Nucleus accumbens (tissue), 56 donors: ENCODE results near the gene S100A12.
A peak's percentile ranks its signal among the peaks of the same experiment; 100 is the strongest.

Experiments
- DNase-seq, 56 donors: peaks; one replicate each; lab custom pipeline; 2025; lab: John Stamatoyannopoulos, UW

Gene S100A12

DNA sequence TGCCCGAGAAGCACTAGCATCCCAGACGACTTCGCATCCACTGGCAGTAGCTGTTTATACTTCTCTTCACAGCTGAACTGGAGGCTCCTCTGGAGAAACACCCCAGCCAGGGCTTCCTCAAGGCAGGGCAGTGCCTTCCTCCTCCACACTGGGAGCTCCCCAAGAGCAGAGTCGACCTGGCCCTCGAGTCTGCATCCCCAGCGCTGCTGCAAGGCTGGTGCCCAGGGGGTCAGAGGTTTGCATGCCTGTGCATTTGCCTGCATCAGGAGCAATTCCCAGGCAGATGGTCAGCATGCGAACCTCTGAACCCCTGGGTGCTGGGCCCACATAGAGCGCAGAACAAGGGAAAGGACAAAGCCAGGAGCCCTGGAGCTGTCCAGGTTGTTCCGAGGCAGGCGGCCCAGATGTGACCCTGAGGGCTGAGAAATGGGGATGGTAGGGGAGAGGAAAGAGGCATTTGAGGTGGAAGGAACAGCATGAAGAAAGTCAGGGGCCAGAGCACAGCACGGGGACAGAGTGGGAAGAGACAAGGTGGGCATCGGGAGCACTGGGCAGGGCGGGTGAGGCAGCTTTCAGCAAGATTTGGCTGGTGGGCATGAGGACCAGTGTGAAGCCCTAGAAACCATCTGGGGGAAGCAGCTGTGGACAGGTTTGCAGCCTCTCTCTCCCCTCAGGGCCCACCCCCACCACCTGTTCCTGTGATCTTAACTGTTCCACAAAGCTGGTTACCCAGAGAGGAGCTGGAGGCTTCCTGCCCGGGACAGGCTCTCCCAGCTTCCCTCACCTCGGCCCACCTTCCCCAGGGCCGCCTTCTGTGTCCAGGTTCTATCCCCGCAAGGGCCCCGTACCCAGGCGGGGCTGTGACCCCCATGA, 21.9 kb upstream of the S100A12 start:
- DNase-seq = no peak

DNA sequence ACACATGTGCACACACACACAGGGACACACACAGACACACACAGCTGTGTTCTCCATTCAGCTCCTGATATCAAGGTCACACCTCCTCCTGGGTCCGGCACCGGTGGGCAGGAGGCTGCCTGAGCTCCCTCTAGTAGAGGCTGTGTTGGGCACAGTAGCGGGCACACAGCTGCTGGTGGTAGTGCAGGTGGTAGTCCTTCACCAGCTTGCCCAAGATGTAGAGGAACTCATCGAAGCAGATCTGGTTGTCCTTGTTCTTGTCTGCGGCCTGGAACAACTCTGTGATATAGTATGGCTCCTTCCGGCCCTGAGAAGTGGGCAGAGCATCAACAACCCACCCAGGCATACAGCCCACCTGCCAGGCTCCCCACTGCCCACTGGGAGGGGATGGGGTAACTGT, 21.0 kb upstream of the S100A12 start:
- no peak for DNase-seq

DNA sequence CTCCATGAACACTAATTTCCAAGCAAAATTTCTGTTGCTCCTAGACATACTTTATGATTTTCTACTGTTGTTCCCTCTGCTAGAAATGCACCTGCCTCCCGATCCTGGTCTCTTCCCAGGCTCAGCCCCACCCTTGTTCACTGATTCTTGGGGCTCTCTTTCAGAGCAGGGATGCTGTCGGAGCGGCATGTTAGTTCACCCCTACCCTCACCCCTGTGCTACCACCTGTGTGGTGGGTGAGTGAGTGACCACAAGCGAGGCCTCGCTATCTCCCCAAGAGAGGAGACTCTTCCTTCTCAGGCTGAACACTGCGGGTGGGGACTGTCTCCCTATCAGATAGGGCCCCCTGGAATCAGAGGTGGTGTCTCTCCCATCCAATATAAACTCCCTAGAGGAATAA, 20.4 kb upstream of the S100A12 start:
- DNase-seq = no peak

DNA sequence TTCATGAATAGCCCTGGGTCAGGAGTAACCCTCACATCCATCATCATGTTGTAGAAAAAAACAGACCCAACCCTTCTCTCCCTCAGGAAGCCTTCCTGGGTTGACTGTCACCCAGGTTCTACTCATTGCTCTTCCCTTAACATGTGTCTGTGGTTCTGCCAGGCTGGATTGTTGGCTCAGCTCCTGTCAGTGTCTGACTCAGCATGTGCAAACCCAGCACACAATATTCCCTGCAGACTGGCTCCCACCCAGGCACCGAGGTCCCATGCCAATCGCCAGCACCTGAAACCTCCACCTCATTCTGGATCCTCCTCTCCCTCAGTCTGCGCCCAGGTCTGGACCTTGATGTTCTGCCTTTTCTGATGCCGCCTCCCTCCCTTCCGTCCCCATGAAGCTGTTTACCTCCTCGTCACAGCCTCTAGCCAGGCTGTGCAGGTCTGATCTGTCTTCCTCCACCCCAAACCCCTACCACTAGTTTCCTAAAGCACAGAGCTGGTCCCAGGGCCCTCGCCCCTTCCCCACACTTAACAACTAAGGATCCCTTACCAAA, 19.8 kb upstream of the S100A12 start:
- DNase-seq = no peak

DNA sequence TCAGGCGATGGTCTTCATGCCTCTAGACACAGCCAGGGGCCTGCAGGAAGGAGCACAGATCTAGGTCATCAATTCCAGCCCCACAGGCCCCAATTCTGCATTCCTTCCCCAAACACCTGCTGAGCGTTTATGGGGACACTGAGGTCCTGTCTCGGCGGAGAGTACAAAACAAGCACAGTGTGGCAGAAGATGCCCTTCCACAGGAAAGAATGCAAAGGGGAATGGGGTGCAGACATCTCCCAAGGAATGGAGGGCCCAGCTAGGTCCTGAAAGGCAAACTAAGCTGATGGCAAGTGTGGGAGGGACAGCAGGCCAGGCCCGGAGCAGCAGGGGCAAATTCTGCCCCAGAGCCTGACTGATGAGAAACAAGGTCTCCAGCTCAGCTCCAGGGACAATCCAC, 19.0 kb upstream of the S100A12 start:
- no peak for DNase-seq

DNA sequence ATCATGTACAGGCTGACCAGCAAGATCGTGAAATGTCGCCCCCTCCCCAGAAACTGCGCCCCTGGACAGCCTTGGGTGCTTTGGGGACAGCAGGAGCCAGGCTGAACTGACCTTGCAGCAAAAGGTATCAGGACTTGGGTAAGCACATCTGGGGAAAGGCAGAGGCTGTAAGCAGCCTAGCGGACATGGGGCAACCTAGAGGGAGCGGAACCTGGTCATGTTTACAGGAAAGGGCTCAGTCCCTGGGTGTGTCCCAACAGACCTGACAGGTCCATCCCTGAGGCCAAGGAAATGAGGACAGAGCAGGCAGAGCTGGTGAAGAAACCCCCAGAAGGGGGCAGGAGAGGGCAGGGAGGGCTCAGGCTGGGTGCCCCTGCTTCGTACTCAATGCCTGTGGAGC, 18.5 kb upstream of the S100A12 start:
- DNase-seq = no peak

DNA sequence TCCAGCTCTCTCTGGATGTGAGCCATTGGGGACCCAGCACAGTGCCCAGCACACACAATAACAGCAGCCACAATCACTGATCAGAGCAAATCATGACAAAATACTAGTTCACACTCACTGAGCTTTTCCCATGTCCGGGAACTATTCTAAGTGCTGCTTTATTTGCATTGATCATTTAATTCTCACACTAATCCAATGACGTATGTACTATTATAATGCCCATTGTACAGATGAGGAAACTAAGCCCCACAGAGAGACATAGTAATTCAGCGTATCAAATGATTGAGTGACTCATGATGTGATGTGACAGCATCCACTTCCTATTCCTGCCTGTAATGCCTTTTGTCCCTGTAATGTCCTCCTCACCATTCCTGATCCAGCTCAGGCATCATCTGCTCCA, 17.4 kb upstream of the S100A12 start:
- no peak for DNase-seq

DNA sequence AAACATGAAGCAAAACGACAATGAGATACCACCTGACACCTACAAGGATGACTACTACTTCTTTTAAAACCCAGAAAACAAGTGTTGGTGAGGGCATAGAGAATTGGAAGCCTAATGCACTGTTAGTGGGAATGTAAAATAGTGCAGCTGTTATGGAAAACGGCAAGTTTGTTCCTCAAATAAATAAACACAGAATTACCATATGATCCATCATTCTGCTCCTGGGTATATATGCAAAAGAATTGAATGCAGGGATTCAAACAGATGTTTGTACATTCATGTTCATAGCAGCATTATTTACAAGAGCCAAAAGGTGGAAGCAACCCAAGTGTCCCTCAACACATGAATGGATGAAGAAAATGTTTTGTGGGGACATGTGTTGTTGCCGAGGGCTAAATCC, 16.8 kb upstream of the S100A12 start:
- DNase-seq = no peak

DNA sequence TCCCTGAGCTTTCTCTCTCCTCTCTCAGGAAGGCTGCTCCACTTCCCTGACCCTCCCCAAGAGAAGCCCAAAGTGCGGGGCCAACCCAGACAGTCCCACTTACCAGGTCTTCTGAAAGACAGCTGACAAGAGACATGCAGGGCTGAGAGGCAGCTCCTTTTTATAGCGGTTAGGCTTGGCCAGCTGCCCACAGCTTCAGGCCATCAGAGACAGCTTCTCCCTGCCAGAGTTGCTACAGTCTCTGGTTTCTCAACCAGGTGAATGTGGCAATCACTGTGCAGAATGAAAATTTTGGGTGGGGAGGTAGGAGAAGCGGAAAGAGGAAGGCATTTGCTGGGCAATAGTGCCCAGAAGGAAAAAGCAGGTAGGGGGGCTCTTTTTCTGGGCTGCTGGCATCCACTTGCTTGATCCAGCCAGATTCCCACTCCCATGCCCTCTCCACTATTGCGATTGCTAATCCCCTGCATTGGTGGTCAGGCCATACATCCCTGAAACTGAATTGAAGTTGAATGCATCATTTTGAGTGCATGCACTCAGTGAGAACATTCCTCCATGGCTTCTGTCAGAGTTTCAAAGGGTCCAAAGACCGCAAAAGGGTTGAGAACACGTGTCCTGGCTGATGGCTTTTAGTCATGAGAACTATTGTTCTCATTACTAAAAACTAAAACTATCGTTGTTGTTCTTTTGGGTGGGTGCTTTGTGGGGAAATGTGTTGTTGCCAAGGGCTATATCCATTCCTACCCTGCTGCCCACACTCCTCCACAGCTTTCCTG, 15.7 kb upstream of the S100A12 start, which contains the start of gene S100A8:
TSS of gene S100A8 (minus strand) at position 136 of the 773 bp plus-strand sequence. CDS start 538 bp downstream, outside the sequence.
- DNase-seq = peak in 2 of 56 donors; percentile 5 to 17

DNA sequence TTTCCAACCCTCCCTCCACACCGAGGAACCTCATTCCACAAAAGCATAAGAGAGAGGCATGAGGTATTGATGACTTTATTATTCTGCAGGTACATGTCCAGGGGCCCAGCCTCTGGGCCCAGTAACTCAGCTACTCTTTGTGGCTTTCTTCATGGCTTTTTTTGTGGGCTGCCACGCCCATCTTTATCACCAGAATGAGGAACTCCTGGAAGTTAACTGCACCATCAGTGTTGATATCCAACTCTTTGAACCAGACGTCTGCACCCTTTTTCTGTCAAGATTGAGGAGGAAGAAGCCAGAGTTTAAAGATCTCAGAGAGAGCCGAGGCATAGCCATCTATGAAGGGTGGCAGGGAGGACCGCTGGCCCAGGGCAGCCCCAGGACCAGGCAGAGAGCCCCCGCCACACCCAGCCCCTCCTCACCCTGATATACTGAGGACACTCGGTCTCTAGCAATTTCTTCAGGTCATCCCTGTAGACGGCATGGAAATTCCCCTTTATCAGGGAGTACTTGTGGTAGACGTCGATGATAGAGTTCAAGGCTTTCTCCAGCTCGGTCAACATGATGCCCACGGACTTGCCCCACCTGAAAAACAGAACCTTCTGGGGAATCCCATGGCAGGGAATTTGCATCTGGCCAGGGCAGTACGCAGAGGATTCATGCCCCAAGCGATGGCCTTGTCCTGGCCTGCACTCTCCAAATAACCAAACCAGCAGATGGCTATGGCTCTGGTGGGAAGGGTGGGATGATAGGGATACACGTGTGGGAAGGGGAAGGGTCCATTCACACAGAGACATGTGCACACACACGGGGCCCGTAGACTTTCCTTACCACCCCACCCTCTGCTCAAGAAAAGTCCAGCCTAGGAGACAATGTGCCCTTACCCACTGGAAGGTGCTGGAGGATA, 14.8 kb upstream of the S100A12 start:
- no peak for DNase-seq

DNA sequence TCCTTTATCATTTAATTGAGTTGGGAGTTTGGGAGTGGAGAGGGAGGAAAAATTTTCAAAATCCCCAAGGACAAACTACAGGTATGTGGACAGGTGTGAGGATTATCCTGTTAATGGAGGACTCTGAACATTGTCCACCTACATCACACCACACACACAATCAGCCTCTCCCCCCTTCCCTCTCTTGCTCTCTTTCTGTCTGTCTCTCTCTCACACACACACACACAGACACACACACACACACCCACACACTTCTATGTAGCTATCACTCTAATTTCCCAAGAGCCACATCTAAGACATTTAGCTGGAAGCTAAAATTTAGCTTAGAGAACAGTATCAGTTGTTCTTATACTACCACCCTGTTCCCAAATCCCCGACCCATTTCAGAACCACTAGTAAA, 14.0 kb upstream of the S100A12 start:
- DNase-seq = no peak

DNA sequence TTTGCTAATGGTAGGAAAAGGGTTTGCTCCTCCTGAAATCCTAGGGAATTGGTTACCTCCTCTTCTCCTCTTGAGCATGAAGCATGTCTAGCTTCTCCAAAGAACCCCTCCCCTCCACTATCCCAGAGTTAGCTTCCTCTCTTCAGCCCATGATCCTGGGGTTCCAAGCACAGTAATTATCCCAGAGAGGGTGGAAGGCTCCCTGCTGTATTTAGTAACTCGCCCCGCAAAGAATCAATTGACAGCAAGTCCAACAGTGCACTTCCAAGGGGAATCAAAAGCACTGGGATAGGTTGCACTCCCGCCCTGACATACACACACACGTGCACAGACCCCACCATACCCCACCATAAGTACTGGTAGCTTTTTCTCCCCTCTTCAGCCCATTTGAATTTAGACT, 12.4 kb upstream of the S100A12 start:
- DNase-seq = no peak

DNA sequence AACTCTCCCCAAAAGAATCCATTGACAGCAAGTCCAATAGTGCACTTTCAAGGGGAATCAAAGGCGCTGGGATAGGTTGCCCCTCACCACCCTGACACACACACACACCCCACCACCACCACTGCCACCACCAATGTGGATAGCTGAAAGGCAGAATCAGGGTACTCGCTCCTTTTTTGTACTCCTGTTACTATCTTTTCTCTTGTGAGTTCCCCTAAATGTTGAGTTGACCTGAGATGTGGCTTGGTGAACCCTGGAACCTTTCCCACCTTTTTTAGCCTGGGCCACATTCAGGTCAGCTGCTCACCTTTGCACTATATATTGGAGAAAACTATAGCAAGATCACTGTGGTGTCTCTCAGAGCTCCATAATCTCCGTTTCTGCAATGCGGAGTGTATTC, 11.6 kb upstream of the S100A12 start:
- no peak for DNase-seq

DNA sequence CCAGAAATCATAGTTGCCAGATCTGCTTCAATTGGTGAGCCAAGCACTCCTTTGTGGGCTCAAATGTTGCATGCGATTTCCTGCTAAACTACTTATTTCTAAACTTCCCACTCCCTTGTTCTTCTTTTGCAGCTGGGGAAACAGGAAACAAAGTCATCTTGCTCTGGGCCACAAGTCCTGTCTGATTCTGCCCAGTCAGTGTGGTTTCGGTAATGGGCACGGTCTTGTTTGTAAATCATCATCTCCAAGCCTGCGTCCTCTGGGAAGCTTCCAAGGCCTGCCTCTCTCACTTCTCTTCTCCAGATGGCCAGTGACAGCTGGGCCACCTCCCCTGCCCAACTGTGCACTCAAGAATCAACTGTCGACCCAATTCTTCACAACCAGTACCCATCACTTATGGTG, 11.1 kb upstream of the S100A12 start:
- DNase-seq = peak in 8 of 56 donors; percentile 6 to 29 (median 14)

DNA sequence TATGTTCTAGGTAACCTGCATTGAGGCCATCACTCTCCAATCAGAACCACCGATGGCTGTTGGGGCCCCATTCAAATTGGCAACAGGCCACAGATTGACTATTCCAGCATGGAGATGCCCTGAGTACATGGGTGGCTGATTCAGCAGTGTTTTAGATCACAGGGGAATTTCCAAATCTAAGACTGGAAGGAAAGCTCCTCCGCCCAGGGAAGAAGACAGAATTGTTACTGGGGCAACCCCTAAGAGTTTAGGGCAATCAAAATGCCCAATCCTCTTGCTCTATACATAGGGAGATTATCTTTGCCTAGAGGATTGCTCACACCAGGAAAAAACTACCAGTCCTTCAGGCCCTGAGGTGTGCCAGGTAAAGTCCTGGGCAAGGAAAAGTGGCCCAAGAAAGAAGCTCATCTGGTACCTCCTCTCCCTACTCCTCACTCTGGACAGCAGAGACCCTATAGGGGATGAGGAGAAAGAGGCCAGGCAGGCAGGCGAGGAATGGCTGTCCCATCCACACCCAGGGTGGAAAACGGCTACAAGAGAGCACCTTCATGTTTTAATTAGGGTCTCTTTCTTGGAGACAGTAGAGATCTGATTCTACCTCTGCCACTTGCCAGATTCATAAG, 9.6 kb upstream of the S100A12 start:
- no peak for DNase-seq

DNA sequence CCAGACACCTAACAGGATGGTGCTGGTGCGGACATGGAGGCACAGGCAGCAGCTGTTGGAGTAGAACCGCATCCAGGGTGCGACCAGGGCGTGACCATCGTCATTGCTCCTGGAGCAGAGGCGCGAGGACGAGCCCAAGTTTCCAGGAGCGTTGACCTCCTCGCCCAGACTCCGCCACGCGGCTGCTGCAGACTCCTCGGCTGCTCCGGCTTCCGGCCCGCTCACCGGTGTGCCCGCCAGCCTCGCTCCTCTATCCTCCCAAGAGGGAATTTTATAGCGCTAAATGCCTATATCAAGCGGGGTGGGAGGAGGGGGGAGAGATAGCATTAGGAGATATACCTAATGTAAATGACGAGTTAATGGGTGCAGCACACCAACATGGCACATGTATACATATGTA, 5.3 kb upstream of the S100A12 start:
- no peak for DNase-seq

DNA sequence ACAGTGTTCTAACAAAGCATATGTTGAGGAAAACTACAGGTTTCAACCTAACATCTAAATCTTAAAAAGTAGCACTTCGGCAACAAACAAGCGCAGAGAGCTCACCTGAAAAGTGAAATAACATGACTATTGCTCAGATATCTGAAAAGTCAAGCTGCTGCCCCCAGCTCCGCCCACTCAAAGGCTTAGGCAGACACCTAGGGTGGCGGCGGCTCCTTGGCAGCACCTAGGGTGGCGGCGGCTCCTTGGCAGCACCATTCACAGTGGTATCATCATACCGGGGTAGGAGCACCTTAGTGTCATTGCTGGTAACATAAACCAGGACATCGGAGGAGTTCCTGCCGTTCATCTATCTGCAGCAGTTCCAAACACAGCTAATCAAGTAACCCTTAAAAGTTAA, 4.2 kb upstream of the S100A12 start:
- DNase-seq = peak in 3 of 56 donors; percentile 9 to 10 (median 9)

DNA sequence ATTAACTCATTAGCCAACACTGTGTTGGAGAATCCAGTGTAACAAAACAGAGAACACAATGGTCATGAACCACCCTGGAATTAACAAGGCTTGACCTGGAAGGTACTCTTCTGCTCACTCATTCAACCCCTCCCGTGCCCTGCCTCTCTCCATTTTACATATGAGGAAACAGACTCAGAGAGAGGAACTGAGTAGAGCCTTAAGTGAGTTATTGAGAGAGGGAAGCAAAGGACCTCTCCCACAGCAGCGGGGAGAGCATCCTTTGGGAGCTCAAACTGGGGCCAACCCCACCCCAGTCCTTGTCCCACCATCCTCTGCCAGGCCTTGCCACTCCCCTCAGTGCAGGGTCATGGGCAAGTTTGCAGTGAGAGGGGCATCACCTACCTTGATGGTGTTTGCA, 1.4 kb downstream of the S100A12 start:
- no peak for DNase-seq

DNA sequence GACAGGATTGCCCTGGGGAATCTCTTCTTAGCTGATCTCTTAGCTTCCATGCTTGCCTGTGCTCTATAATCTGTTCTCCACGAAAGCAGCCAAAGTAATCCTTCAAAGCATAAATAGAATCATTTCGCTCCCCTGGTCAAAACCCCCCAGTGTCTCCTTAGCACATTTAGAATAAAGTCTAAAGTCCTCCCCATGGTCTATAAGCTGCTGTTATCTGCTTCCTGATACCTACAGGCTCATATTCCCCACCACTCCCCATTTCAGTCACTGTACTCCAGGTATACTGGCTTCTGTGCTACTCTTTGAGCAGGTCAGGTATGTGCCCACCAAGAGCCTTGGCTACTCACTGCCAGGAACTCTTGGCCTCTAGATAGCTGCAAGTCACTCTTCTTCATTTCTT, 2.9 kb downstream of the S100A12 start:
- DNase-seq = no peak

DNA sequence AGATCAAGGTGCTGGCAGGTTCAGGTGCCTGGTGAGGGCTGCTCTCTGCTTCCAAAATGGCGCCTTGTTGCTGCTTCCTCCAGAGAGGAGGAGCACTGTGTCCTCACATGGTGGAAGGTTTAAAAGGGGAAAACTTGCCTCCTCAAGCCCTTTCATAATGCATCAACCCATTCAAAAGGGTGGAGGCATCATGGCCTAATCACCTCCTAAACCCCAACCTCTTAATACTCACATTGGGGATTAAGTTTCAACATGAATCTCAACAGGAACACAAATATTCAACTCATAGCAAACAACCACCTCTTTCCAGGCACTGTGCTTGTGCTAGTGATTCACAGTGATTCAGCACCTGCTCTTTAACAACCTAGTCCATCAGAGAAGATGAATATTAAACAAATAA, 4.2 kb downstream of the S100A12 start:
- no peak for DNase-seq
